Skeletal muscle satellite cell (primary cell): ENCODE results near the gene NELFA.
A peak's percentile ranks its signal among the peaks of the same experiment; 100 is the strongest.

Experiments used
- H3K27me3 ChIP-seq: 2 replicates; pipeline ENCODE4 v1.7.0; 2013; ENCODE audit warnings: low read length; ENCODE audit not compliant: control insufficient read depth, insufficient read depth
- H3K36me3 ChIP-seq: 2 replicates; pipeline ENCODE4 v1.7.0; 2013; ENCODE audit warnings: mild to moderate bottlenecking, control low read depth, low read length; ENCODE audit not compliant: insufficient read depth
- H3K4me1 ChIP-seq: 2 replicates; pipeline ENCODE4 v1.7.0; 2013; ENCODE audit warnings: low read length; ENCODE audit not compliant: control insufficient read depth, insufficient read depth
- H3K4me2 ChIP-seq: 2 replicates; pipeline ENCODE4 v1.7.0; 2013; ENCODE audit warnings: mild to moderate bottlenecking, low read length
- H3K4me3 ChIP-seq: 2 replicates; pipeline ENCODE4 v1.7.0; 2013; ENCODE audit warnings: low read length
- H3K9ac ChIP-seq: 2 replicates; pipeline ENCODE4 v1.7.0; 2013; ENCODE audit warnings: mild to moderate bottlenecking, low read depth, low read length, moderate library complexity
- H3K9me3 ChIP-seq: replicated peaks from 2 replicates; pipeline ENCODE4 v1.7.0; 2013; ENCODE audit warnings: mild to moderate bottlenecking, control low read depth, low read length
- small RNA-seq: library from RNA; depleted of rRNA; stranded (forward); fragments of <200 nt; gene quantifications from one replicate; pipeline ENCODE3, GENCODE V24; 2012

NELFA gene

DNA sequence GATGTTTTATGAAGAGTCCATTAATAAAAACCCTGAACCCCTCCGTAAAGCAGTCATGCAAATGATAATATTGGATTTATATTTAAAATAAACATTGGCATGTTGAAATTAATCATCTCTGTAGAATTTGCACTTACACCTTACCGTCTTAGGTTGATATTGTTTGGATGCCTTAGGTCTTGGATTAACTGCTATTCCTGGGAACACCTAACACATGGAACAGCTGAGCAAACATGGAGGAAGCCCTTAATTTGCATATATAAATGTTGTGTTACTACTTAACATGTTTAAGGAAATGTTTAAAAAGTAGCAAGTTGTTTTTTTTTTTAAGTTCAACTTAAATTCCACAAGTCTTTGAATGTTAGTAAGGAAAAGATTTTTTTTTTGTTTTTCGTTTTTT, 75.1 kb downstream of the NELFA start:
- Histone ChIP-seq H3K36me3 (peaks cover 36% of the 10 kb centered on the region), H3K27me3 (no peaks in the 10 kb centered on the region), H3K9me3 (no peaks in the 10 kb centered on the region), H3K4me3 (no peak overlapping the region), H3K4me1 (peaks cover 12% of the 10 kb centered on the region), H3K4me2 (no peak overlapping the region), H3K9ac (no peak overlapping the region)

DNA sequence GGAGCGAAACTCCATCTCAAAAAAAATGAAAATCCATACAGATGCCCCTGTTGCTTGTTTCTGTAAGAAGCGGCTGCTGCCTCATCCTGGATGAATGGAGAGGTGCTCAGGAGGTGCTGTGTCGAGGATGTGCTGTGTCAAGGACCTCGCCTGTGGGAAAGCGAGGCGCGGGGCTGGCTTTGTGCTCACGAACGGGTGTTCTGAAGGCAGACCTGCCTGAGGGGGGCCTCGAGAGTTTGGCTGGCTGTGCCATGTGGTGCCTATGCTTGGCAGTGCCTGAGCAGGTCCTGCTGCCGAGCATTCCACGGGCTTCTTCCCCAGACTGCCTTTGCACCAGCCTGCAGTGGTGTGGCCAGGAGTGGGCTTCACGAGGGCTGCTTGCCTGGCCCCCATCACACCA, 76.0 kb downstream of the NELFA start:
- Histone ChIP-seq H3K27me3 (no peaks in the 10 kb centered on the region), H3K9ac (no peak overlapping the region), H3K9me3 (no peaks in the 10 kb centered on the region), H3K4me1 (peaks cover 18% of the 10 kb centered on the region), H3K4me2 (no peak overlapping the region), H3K36me3 (peaks cover 34% of the 10 kb centered on the region), H3K4me3 (no peak overlapping the region)

Small RNA genes within 50 kb of the gene (small RNA-seq; reads per million reads assigned to genes)
- 3,889 reads per million, percentile 100 among the genes with 10 or more reads in this experiment for gene SCARNA22
